IPS-18c (cell line): ENCODE data around the gene YWHAH.
A peak's percentile ranks its signal among the peaks of the same experiment; 100 is the strongest.
"Not testable (repeated sequence)": the region's sequence is repeated elsewhere in the genome, so short reads cannot be mapped to it uniquely, and the experiment has no call there.

ENCODE experiments used
- H3K4me3 ChIP-seq: 2 replicates; pipeline ENCODE4 v1.7.0; 2013; ENCODE audit warnings: low read depth, mild to moderate bottlenecking, low read length, moderate library complexity; ENCODE audit not compliant: insufficient read depth
- H3K9me3 ChIP-seq: one replicate; pipeline ENCODE4 v1.6.1; 2013; ENCODE audit warnings: mild to moderate bottlenecking, low read length, moderate library complexity; ENCODE audit not compliant: control insufficient read depth, insufficient read depth

Gene YWHAH

GRCh38 chr22:31958625-31959239 is 14.4 kb downstream of the YWHAH start:
- no peak overlapping the region for H3K4me3 ChIP-seq
- H3K9me3 ChIP-seq = no peaks in the 10 kb centered on the region

DNA sequence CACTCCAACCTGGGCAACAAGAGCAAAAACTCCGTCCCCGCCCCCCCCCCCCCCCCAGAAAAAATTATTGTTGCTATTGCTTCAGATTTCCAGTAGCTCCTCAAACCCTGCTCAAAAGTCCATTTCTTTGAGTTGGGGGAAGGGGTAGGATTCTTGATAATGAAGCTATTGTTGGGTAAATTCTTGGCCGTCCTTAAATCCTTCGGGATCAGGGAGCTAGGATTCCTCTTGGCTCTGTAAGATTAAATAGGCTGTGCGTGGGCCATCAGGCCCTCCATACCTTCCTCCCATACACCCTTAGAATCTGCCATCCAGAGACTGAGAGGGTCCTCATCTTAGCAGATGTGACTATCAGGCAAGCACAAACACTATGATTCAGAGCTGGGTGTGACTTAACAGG is 16.4 kb downstream of the YWHAH start:
- Histone ChIP-seq H3K9me3 (no peaks in the 10 kb centered on the region), H3K4me3 (no peak overlapping the region)

- Histone ChIP-seq H3K4me3 (no peak overlapping the region), H3K9me3 (no peaks in the 10 kb centered on the region)
Observed at GRCh38 chr22:31962387-31963125, 18.2 kb downstream of the YWHAH start.

- Histone ChIP-seq H3K4me3 (no peak overlapping the region), H3K9me3 (no peaks in the 10 kb centered on the region)
Observed at GRCh38 chr22:31968022-31968421, 23.7 kb downstream of the YWHAH start.

DNA sequence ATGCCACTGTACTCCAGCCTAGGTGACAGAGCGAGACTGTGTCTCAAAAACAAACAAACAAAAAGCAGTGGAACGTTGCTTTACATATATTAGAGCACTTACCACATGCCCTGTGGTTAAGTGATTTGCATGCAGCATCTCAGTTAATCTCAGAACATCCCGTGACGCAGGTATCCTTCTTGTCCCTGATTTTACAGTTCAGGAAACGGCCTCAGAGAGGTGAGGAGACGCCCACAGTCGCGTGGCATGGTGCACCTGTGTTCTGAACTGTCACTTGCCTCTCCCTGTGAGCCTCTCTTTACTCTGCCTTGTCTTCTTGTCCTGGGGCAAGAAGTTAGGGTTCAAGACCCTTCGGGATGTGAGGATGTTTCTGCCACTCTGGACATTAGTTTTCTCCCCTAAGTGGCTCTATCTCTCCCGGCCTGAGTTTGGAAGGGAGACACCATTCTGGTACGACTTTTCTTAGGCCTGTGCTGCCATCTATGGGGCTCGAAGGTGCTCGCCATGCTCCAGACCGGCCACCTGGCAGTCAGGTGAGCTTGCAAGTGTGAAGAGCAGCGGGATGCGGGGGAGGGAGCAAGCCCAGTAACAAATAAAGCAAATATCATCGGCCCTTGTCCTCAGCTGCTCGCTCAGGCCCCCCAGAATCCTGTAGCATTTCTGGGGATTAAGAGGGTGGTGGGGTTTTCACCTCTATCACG is 25.6 kb downstream of the YWHAH start:
- Histone ChIP-seq H3K9me3 (no peaks in the 10 kb centered on the region), H3K4me3 (peak overlapping the region; percentile 70)

DNA sequence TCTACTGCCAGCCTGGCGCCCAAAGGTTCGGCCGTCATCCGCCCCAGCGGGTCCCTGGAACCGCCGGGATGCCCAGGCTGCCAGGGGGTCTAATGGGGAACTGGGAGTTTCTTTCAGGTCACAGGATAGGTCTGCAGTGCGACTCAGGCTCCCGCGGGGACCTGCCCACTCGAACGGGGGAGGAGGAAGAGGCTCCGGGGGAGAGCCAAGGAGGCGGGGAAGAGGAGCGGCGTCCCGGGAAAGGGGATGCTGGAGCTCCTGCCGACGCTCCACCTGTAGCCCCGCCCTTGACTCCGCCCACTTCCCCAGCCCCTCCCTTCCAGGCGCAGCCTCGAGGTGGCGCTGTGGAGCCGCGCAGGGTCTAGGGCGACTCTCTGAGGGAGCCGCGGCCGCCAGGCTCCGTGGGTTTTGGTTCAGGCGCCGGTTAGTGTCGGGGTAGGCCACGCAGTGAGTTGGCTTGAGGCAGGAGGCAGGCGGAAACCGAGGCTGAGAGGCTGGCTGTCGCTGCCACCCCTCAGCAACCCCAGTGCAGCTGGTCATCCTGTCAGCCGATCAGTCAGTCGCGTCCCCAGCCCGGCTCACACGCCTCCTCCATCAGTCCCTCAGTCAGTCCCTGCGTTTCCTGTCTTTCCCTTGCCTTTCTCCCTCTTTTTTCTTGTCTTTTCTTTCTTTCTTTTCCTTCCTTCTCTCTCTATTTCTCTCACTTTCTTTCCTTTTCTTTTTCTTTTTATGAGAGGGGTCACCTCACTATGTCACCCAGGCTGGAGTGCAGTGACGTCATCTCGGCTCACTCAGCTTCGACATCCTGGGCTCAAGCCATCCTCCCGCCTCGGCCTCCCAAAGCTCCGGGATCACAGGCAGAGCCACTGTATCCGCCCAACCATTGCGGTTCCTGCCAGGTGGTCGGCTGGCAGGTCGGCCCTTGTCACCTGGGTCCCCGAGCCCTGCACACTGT is 26.4 kb downstream of the YWHAH start:
- H3K4me3 ChIP-seq = peak overlapping the region; percentile 70
- H3K9me3 ChIP-seq = no peaks in the 10 kb centered on the region

GRCh38 chr22:31972180-31972579 is 27.8 kb downstream of the YWHAH start:
- H3K4me3 ChIP-seq = no peak overlapping the region
- H3K9me3 ChIP-seq = no peaks in the 10 kb centered on the region

DNA sequence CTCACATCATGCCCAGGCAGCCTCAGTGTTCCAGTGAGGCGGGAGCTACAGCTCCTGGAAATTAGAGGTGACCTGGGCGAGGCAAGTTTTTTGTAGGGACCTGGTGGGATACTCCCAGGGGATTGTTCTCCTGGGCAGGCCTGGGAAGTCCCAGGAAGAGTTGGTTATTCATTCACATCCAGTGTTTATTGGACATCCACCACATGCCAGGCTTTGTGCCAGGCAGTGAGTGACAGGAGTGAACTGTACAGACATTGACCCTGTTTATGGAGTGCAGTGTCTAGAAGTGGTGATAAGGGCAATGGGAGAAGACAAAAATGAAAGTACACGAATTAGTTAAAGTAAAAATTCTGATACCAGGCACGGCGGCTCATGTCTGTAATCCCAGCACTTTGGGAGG is 29.4 kb downstream of the YWHAH start:
- no peaks in the 10 kb centered on the region for H3K9me3 ChIP-seq
- no peak overlapping the region for H3K4me3 ChIP-seq

DNA sequence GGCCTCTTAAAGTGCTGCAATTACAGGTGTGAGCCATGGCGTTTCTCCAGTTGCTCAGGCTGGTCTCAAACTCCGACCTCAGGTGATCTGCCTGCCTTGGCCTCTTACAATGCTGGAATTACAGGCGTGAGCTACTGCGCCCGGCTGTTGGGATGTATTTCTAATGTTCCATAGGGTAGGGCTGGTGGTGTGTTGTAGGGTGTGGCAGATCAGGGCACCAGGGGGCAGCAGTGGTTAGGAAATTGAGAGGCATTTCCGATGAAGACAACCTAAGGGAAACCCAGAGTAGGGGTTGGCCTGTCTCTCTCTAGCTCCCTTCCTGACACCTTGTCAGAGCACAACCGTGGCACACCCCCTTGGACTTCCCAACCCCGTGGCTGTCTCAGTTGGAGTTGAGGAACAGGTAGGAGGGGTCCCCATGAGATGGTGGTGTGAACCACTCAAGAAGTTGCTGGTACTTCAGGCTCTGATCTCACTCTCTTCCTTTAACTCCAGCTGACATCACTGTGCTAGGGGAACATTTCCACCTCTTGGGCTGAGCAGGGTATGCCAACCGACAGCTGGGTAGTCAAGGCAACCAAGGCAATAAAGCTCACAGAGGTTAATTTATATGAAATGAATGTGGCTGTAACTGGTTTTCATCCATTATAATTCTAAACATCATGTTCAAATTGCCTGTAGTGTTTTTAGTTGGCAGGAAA is 33.0 kb downstream of the YWHAH start:
- Histone ChIP-seq H3K4me3 (no peak overlapping the region), H3K9me3 (no peaks in the 10 kb centered on the region)

DNA sequence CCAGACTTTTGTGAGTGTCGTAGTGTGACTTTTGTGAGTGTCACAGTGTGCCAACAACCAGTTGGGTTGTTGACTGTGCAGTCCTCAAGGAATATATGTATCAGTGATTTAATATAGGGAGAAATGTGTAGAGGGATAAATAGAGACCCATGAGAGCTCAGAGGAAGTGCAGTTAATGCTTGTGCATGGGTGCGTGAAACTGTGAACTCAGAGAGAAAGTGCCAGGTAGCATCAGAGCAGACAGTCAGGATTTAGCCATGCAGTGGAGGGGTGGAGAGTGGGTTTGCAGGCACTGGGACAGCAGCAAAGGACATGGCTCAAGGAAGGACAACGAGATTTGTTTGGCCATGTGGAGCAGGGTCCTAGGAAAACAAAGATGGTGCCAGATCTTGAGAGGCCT is 33.6 kb downstream of the YWHAH start:
- no peak overlapping the region for H3K4me3 ChIP-seq
- H3K9me3 ChIP-seq = no peaks in the 10 kb centered on the region

GRCh38 chr22:31980628-31981027 is 36.3 kb downstream of the YWHAH start:
- no peak overlapping the region for H3K4me3 ChIP-seq

DNA sequence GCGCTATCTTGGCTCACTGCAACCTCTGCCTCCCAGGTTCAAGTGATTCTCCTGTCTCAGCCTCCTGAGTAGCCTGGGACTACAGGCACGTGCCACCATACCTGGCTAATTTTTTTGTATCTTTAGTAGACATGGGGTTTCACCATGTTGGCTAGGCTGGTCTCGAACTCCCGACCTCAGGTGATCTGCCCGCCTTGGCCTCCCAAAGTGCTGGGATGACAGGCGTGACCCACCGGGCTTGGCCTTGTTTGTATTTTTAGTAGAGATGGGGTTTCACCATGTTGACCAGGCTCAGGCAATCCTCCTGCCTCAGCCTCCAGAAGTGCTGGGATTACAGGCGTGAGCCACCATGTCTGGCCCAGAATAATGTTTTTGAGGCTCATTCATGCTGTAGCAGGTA is 37.6 kb downstream of the YWHAH start:
- H3K9me3 ChIP-seq, H3K4me3 ChIP-seq: not testable (repeated sequence)

More at GRCh38 chr22:31980628-31981027, 36.3 kb downstream of the YWHAH start:
- no peaks in the 10 kb centered on the region for H3K9me3 ChIP-seq

GRCh38 chr22:31983911-31984656 is 39.7 kb downstream of the YWHAH start:
- Histone ChIP-seq H3K9me3 (no peaks in the 10 kb centered on the region), H3K4me3 (no peak overlapping the region)

- no peak overlapping the region for H3K4me3 ChIP-seq
- no peaks in the 10 kb centered on the region for H3K9me3 ChIP-seq
Observed at GRCh38 chr22:31987218-31987617, 42.9 kb downstream of the YWHAH start.

DNA sequence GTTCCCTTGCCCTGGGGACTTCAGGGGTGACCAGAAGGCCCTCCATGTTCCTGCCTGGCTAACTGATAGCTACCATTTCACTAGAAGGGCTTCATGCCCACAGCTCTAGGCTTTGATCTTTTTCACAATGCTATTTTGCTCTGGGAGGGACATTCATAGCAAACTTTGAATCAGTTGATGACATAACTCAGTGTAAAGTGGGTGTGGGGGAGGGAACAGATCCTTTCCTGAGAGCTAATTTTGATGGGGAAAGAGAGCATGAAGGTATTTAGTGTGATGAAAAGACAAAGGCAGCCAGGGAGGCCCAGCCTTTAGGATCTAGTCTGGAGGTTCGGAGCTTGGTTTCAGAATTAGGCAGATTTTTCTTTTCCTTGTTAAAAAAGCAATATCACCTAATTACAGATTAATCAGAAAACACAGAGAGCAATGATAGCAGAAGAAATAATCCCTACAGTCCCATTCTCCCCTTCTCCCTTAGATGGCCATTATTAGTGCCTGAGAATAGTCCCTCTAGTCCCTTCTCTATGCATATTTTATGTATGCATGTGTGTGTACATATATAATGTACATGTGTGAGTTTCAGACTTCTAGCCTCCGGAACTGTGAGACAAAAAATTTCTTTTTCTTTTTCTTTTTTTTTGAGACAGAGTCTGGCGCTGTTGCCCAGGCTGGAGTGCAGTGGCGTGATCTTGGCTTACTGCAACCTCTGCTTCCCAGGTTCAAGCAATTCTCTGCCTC is 46.9 kb downstream of the YWHAH start:
- H3K9me3 ChIP-seq = no peaks in the 10 kb centered on the region
- no peak overlapping the region for H3K4me3 ChIP-seq

- H3K4me3 ChIP-seq = no peak overlapping the region
- H3K9me3 ChIP-seq = no peaks in the 10 kb centered on the region
Observed at GRCh38 chr22:31995046-31995445, 50.7 kb downstream of the YWHAH start.
